ENCODE data around the gene CTF1. TPM values are rescaled to one million over a fixed set of nuclear protein-coding genes. Genes with fewer than 3 reads are reported as not detected.

The CTF1 gene
- total RNA-seq, 1 donor from 2014 or later, result 0.23 TPM

GRCh38 chr16:30949650-30950515 is 53.5 kb downstream of the CTF1 start:
- Mint-ChIP-seq H3K9me3 (no peaks in the 10 kb centered on the region), H3K4me3 (peak overlapping the region; percentile 92), H3K27ac (peak overlapping the region; percentile 76), H3K36me3 (ENCODE audit: low read depth) (peaks cover 6% of the 10 kb centered on the region), H3K27me3 (ENCODE audit: insufficient read depth) (no peaks in the 10 kb centered on the region), H3K4me1 (ENCODE audit: low read depth) (peaks cover 10% of the 10 kb centered on the region)
- DNase-seq (ENCODE audit: low spot score), result peak; percentile 40
- intact Hi-C loops (cut with micrococcal nuclease), result loop anchor here (1.0 to 10.0 kb wide), 2 partner anchors 7 to 495 kb away; partner anchors contain the start of genes SETD1A and ZNF843

- Mint-ChIP-seq H3K36me3 (ENCODE audit: low read depth) (peaks cover 6% of the 10 kb centered on the region), H3K4me3 (peak overlapping the region; percentile 92), H3K27me3 (ENCODE audit: insufficient read depth) (no peaks in the 10 kb centered on the region), H3K4me1 (ENCODE audit: low read depth) (peaks cover 10% of the 10 kb centered on the region), H3K9me3 (no peaks in the 10 kb centered on the region), H3K27ac (peak overlapping the region; percentile 76)
- DNase-seq (ENCODE audit: low spot score), result no peak
- intact Hi-C loops (cut with micrococcal nuclease), result loop anchor here (10.0 kb wide), 1 partner anchor 494 kb away; the partner anchor contains the start of gene ZNF843
Observed at GRCh38 chr16:30950516-30951065, 54.2 kb downstream of the CTF1 start.

DNA sequence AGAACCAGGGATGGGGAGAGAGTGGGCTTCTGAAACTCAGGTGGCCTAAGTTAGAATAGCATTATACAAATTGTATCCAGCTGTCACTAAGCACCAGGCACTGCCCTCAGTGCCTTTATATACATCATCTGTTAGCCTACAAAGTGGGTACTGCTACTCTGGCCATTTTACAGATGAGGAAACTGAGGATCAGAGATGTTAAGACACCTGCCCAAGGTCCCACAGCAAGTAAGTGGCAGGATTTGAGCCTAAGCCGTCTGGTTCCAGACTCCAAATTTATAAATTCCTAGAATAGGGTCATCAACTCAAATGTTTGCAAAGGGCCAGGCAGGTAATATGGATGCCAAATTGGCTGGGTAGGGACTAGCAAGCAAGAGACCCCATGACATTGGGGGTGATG is 54.8 kb downstream of the CTF1 start:
- no peak for DNase-seq (ENCODE audit: low spot score)
- intact Hi-C loops (cut with micrococcal nuclease), result loop anchor here (10.0 kb wide), 1 partner anchor 494 kb away; the partner anchor contains the start of gene ZNF843
- no peaks in the 10 kb centered on the region for H3K9me3 Mint-ChIP-seq
- H3K36me3 Mint-ChIP-seq (ENCODE audit: low read depth), result peaks cover 5% of the 10 kb centered on the region
- peak overlapping the region; percentile 69 for H3K4me3 Mint-ChIP-seq
- H3K27ac Mint-ChIP-seq, result no peak overlapping the region
- no peaks in the 10 kb centered on the region for H3K27me3 Mint-ChIP-seq (ENCODE audit: insufficient read depth)
- H3K4me1 Mint-ChIP-seq (ENCODE audit: low read depth), result peaks cover 12% of the 10 kb centered on the region

DNA sequence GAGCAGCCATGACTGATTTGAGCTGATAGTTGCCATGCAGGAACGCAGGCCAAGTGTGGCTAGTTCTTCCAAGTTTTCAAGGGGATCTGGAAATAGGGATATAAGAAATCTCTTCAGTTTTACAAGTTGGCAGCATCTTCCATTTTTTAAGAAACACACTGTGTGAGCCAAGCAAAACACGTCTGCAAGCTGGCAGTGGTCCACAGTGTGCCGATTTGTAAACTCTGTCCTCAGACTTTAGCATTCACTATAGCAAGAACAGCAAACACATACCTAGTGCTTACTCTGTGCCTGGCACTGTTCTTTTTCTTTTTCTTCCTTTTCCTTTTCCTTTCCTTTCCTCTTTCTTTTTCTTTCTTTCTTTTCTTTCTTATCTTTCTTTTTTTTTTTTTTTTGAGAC is 55.3 kb downstream of the CTF1 start:
- Mint-ChIP-seq H3K9me3 (no peaks in the 10 kb centered on the region), H3K27ac (no peak overlapping the region), H3K36me3 (ENCODE audit: low read depth) (peaks cover 3% of the 10 kb centered on the region), H3K4me1 (ENCODE audit: low read depth) (peaks cover 16% of the 10 kb centered on the region), H3K27me3 (ENCODE audit: insufficient read depth) (no peaks in the 10 kb centered on the region), H3K4me3 (no peak overlapping the region)
- intact Hi-C loops (cut with micrococcal nuclease), result loop anchor here (10.0 kb wide), 1 partner anchor 493 kb away; the partner anchor contains the start of gene ZNF843
- DNase-seq (ENCODE audit: low spot score), result no peak

DNA sequence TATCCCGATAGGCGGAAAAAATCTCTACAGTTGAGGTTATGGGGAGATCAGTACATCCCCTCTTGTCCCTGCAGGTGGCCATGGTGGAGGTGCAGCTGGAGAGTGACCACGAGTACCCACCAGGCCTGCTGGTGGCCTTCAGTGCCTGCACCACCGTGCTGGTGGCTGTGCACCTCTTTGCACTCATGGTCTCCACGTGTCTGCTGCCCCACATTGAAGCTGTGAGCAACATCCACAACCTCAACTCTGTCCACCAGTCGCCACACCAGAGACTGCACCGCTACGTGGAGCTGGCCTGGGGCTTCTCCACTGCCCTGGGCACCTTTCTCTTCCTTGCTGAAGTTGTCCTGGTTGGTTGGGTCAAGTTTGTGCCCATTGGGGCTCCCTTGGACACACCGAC is 56.7 kb downstream of the CTF1 start:
- peaks cover 3% of the 10 kb centered on the region for H3K36me3 Mint-ChIP-seq (ENCODE audit: low read depth)
- H3K4me1 Mint-ChIP-seq (ENCODE audit: low read depth), result peaks cover 16% of the 10 kb centered on the region
- H3K27me3 Mint-ChIP-seq (ENCODE audit: insufficient read depth), result no peaks in the 10 kb centered on the region
- intact Hi-C loops (cut with micrococcal nuclease), result loop anchor here (1.0 to 10.0 kb wide), 2 partner anchors 189 to 492 kb away; partner anchors contain the start of gene ZNF843
- no peak for DNase-seq (ENCODE audit: low spot score)
- H3K27ac Mint-ChIP-seq, result no peak overlapping the region
- no peak overlapping the region for H3K4me3 Mint-ChIP-seq
- H3K9me3 Mint-ChIP-seq, result no peaks in the 10 kb centered on the region

Other genes with a start within 250 kb of the CTF1 start
- 91.9 and 97.4 TPM in 2 replicates for gene PRR14, start 245.7 kb upstream of the CTF1 start, total RNA-seq
- 116 and 125 TPM in 2 replicates for gene FBRS, start 238.2 kb upstream of the CTF1 start, total RNA-seq
- gene SRCAP, start 197.4 kb upstream of the CTF1 start, total RNA-seq, result 91.1 and 93.4 TPM in 2 replicates
- 42.4 and 43.6 TPM in 2 replicates for gene PHKG2, start 148.2 kb upstream of the CTF1 start, total RNA-seq
- 4.4 and 5.6 TPM in 2 replicates for gene CFAP119, start 134.6 kb upstream of the CTF1 start, total RNA-seq
- 98.2 and 98.5 TPM in 2 replicates for gene RNF40, start 134.3 kb upstream of the CTF1 start, total RNA-seq
- 2.7 and 3.2 TPM in 2 replicates for gene ZNF629, start 109.4 kb upstream of the CTF1 start, total RNA-seq
- gene BCL7C, start 2.5 kb upstream of the CTF1 start, total RNA-seq, result 23.1 and 25.3 TPM in 2 replicates
- 32.7 and 33.2 TPM in 2 replicates for gene FBXL19, start 27.0 kb downstream of the CTF1 start, total RNA-seq
- 11.1 and 11.5 TPM in 2 replicates for gene ORAI3, start 52.5 kb downstream of the CTF1 start, total RNA-seq
- 34.0 and 38.8 TPM in 2 replicates for gene SETD1A, start 61.1 kb downstream of the CTF1 start, total RNA-seq
- 2.1 and 3.3 TPM in 2 replicates for gene HSD3B7, start 88.6 kb downstream of the CTF1 start, total RNA-seq
- gene STX1B, start 114.0 kb downstream of the CTF1 start, total RNA-seq, result 0.34 and 0.49 TPM in 2 replicates
- gene STX4, start 136.9 kb downstream of the CTF1 start, total RNA-seq, result 56.4 and 58.7 TPM in 2 replicates
- 14.9 and 15.1 TPM in 2 replicates for gene ZNF668, start 177.6 kb downstream of the CTF1 start, total RNA-seq
- 25.3 and 26.1 TPM in 2 replicates for gene ZNF646, start 177.8 kb downstream of the CTF1 start, total RNA-seq
- 3.1 and 4.7 TPM in 2 replicates for gene PRSS53, start 192.3 kb downstream of the CTF1 start, total RNA-seq
- 47.3 and 53.0 TPM in 2 replicates for gene VKORC1, start 198.2 kb downstream of the CTF1 start, total RNA-seq
- 43.6 and 44.8 TPM in 2 replicates for gene BCKDK, start 211.8 kb downstream of the CTF1 start, total RNA-seq
- gene KAT8, start 221.1 kb downstream of the CTF1 start, total RNA-seq, result 55.4 and 58.2 TPM in 2 replicates
- gene PRSS8, start 239.1 kb downstream of the CTF1 start, total RNA-seq, result not detected in 2 replicates

Measured in activated T-helper 1 cell treated with anti-CD3 and anti-CD28 coated beads, Interleukin-12 subunit alpha, Interleukin-12 subunit beta, Interleukin-2, Interleukin-4 antibody, amounts not matched to agents 30 ng/mL and 10 ng/mL and 1 ng/mL, durations not matched to agents 14 hours and 24 hours and 36 hours (primary cell).